OCI-LY1 (cell line): ENCODE results near the gene SLC27A2.

Source experiments
- H2AFZ ChIP-seq: fragments of 200-600 bp; sonication (generic), shearing (Covaris generic); 2 replicates; pipeline ENCODE4 v1.6.0; 2014; ENCODE audit warnings: antibody characterized with exemption, mild to moderate bottlenecking, low read length
- H3F3A ChIP-seq: fragments of 200-600 bp; sonication (generic), shearing (Covaris generic); 2 replicates; pipeline ENCODE4 v1.6.0; 2014; ENCODE audit warnings: mild to moderate bottlenecking, antibody characterized with exemption, low read length, moderate library complexity; ENCODE audit not compliant: insufficient read depth
- H3K27ac ChIP-seq: fragments of 200-600 bp; sonication (generic); 2 replicates; pipeline ENCODE4 v1.5.1; 2014; ENCODE audit warnings: low read length, mixed run types, mild to moderate bottlenecking, low read depth; ENCODE audit not compliant: poor library complexity, severe bottlenecking
- H3K27me3 ChIP-seq: fragments of 200-600 bp; sonication (generic); 2 replicates; pipeline ENCODE4 v1.6.0; 2014; ENCODE audit warnings: antibody characterized with exemption, mild to moderate bottlenecking, low read length, moderate library complexity; ENCODE audit not compliant: insufficient read depth
- H3K36me3 ChIP-seq: fragments of 200-600 bp; sonication (generic); 2 replicates; pipeline ENCODE4 v1.6.1; 2014; ENCODE audit warnings: mild to moderate bottlenecking, antibody characterized with exemption, low read length, moderate library complexity, mixed read lengths; ENCODE audit not compliant: insufficient read depth
- H3K4me1 ChIP-seq: fragments of 200-600 bp; sonication (generic); 2 replicates; pipeline ENCODE4 v1.5.1; 2014; ENCODE audit warnings: mild to moderate bottlenecking, low read length, moderate library complexity; ENCODE audit not compliant: insufficient read depth, severe bottlenecking
- H3K4me2 ChIP-seq: fragments of 200-600 bp; sonication (generic), shearing (Covaris generic); 2 replicates; pipeline ENCODE4 v1.6.1; 2014; ENCODE audit warnings: low read length
- H3K4me3 ChIP-seq: fragments of 200-600 bp; sonication (generic); 2 replicates; pipeline ENCODE4 v1.5.1; 2014; ENCODE audit warnings: low read length, low read depth, mild to moderate bottlenecking, mixed read lengths; ENCODE audit not compliant: poor library complexity, severe bottlenecking
- H3K79me2 ChIP-seq: fragments of 200-600 bp; shearing (Covaris generic); 2 replicates; pipeline ENCODE4 v1.6.1; 2016; ENCODE audit warnings: mixed run types, low read length, mixed read lengths; ENCODE audit not compliant: insufficient read depth
- H3K9ac ChIP-seq: fragments of 200-600 bp; sonication (generic), shearing (Covaris generic); 2 replicates; pipeline ENCODE4 v1.6.1; 2014; ENCODE audit warnings: mild to moderate bottlenecking, low read length, mixed read lengths
- H3K9me2 ChIP-seq: fragments of 200-600 bp; sonication (generic), shearing (Covaris generic); 2 replicates; pipeline ENCODE4 v1.6.1; 2014; ENCODE audit warnings: low read depth, mild to moderate bottlenecking, low read length, mixed read lengths
- H3K9me3 ChIP-seq: fragments of 200-600 bp; shearing (Covaris generic); 2 replicates; pipeline ENCODE4 v1.6.1; 2014; ENCODE audit warnings: low read length, mixed read lengths
- H4K20me1 ChIP-seq: fragments of 200-600 bp; sonication (generic), shearing (Covaris generic); 2 replicates; pipeline ENCODE4 v1.6.0; 2016; ENCODE audit warnings: mild to moderate bottlenecking, low read length; ENCODE audit not compliant: insufficient read depth
- EZH2 ChIP-seq: fragments of 200-600 bp; sonication (generic), shearing (Covaris generic); IDR thresholded peaks from 2 replicates; pipeline ENCODE4 v1.8.0; 2017; ENCODE audit warnings: borderline replicate concordance, mixed run types, mild to moderate bottlenecking, antibody characterized with exemption, low read length, moderate library complexity, mixed read lengths
- TF ChIP-seq, protein P1 (sequence below): fragments of 200-600 bp; sonication (generic), shearing (Covaris generic); IDR thresholded peaks from 2 replicates; pipeline ENCODE4 v1.5.1; 2017; ENCODE audit warnings: mild to moderate bottlenecking, antibody characterized with exemption, low read length, moderate library complexity, mixed read lengths

Gene SLC27A2

DNA sequence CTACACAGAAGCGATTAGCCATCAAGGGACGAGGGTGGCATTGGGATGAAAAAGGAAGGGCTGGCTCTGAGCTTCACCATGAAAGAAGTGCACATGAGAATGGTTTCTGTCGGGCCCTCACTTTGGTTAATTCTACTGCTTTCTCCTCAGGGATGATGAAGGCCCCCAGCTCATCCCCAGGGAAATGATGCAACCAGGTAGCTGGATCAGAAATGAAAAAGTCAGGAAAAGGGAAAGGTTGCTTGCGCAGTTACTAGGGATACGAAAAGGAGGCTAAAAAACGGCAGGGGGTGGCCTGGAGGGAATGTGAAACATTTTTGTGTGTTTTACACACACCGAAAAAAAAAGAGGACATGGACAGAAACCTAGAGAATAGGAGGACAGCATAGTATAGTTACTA, 1.4 kb upstream of the SLC27A2 start:
- no peaks in the 10 kb centered on the region for H3K9me3 ChIP-seq
- no peak overlapping the region for H3K4me3 ChIP-seq
- H3K27ac ChIP-seq, result no peak overlapping the region
- H3K4me2 ChIP-seq, result no peak overlapping the region
- TF ChIP-seq, protein P1, sequence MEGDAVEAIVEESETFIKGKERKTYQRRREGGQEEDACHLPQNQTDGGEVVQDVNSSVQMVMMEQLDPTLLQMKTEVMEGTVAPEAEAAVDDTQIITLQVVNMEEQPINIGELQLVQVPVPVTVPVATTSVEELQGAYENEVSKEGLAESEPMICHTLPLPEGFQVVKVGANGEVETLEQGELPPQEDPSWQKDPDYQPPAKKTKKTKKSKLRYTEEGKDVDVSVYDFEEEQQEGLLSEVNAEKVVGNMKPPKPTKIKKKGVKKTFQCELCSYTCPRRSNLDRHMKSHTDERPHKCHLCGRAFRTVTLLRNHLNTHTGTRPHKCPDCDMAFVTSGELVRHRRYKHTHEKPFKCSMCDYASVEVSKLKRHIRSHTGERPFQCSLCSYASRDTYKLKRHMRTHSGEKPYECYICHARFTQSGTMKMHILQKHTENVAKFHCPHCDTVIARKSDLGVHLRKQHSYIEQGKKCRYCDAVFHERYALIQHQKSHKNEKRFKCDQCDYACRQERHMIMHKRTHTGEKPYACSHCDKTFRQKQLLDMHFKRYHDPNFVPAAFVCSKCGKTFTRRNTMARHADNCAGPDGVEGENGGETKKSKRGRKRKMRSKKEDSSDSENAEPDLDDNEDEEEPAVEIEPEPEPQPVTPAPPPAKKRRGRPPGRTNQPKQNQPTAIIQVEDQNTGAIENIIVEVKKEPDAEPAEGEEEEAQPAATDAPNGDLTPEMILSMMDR, result no peak
- no peak for TF ChIP-seq EZH2
- no peaks in the 10 kb centered on the region for H3K9me2 ChIP-seq
- H3K9ac ChIP-seq, result no peak overlapping the region
- H3K27me3 ChIP-seq, result no peaks in the 10 kb centered on the region
- H3K4me1 ChIP-seq, result no peaks in the 10 kb centered on the region
- no peaks in the 10 kb centered on the region for H3K36me3 ChIP-seq
- no peaks in the 10 kb centered on the region for H3F3A ChIP-seq
- no peaks in the 10 kb centered on the region for H3K79me2 ChIP-seq
- no peak overlapping the region for H2AFZ ChIP-seq
- no peaks in the 10 kb centered on the region for H4K20me1 ChIP-seq

DNA sequence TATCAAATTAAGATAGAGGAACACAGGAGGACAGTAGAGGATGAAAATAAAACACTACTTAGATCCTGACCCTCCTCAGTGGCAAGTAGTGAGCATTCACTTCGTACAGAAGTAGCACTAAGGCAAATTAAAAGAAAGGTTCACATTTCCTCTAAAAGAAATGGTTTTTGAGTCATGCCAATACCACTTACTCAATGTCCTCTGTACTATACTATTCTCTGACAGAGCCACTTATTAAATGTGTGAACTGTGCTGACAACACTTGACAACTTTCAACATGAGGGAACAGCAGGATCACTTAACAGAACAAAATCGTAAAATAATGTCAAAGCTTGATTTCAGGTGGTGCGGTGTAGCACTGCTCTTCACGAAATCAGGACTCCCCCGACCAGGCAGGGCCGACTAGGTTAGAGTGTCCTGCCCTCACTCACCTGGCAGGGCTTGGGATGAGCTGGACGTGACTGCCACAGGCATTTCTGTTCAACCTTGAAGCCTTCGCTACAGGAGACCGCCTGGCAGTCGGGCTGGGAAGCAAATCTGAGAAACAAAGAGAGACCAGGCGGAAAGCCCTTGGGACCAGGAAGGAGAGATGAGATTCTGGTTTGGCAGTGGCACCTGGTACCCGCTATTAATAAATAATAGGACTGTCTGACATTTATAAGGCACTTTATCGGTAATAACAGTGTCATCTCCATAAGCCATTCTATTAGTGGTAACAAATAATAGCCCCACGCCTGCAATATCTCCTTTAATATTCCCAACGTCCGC, 611 bp upstream of the SLC27A2 start:
- H3K4me2 ChIP-seq, result peak overlapping the region; percentile 69

DNA sequence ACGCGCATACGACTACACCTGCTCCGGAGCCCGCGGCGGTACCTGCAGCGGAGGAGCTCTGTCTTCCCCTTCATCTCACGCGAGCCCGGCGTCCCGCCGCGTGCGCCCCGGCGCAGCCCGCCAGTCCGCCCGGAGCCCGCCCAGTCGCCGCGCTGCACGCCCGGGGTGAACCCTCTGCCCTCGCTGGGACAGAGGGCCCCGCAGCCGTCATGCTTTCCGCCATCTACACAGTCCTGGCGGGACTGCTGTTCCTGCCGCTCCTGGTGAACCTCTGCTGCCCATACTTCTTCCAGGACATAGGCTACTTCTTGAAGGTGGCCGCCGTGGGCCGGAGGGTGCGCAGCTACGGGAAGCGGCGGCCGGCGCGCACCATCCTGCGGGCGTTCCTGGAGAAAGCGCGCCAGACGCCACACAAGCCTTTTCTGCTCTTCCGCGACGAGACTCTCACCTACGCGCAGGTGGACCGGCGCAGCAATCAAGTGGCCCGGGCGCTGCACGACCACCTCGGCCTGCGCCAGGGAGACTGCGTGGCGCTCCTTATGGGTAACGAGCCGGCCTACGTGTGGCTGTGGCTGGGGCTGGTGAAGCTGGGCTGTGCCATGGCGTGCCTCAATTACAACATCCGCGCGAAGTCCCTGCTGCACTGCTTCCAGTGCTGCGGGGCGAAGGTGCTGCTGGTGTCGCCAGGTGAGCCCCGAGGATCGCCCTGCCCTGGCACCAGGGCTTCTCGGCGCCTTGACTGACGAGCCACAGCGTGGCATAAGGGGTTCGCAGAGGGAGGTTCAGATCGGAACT, 420 bp downstream of the SLC27A2 start:
- H2AFZ ChIP-seq, result no peak overlapping the region
- H3K27me3 ChIP-seq, result no peaks in the 10 kb centered on the region
- H3K4me1 ChIP-seq, result no peaks in the 10 kb centered on the region
- no peak for TF ChIP-seq EZH2
- TF ChIP-seq, protein P1, result no peak
- H3F3A ChIP-seq, result no peaks in the 10 kb centered on the region
- no peaks in the 10 kb centered on the region for H3K79me2 ChIP-seq
- H3K4me3 ChIP-seq, result peak overlapping the region; percentile 59
- H3K9me3 ChIP-seq, result no peaks in the 10 kb centered on the region
- H3K36me3 ChIP-seq, result no peaks in the 10 kb centered on the region
- no peaks in the 10 kb centered on the region for H3K9me2 ChIP-seq
- H3K4me2 ChIP-seq, result peak overlapping the region; percentile 69
- H3K9ac ChIP-seq, result peak overlapping the region; percentile 23; the same call in 1 of the 2 replicates
- H3K27ac ChIP-seq, result no peak overlapping the region
- H4K20me1 ChIP-seq, result no peaks in the 10 kb centered on the region

More for the DNA sequence above, 611 bp upstream of the SLC27A2 start:
- Histone ChIP-seq H3K9me2 (no peaks in the 10 kb centered on the region), H3K4me3 (peak overlapping the region; percentile 59), H3K9ac (no peak overlapping the region), H2AFZ (no peak overlapping the region), H3K9me3 (no peaks in the 10 kb centered on the region), H3K4me1 (no peaks in the 10 kb centered on the region), H3K27me3 (no peaks in the 10 kb centered on the region), H3F3A (no peaks in the 10 kb centered on the region), H3K79me2 (no peaks in the 10 kb centered on the region), H3K36me3 (no peaks in the 10 kb centered on the region), H3K27ac (no peak overlapping the region), H4K20me1 (no peaks in the 10 kb centered on the region)
- no peak for TF ChIP-seq EZH2
- TF ChIP-seq, protein P1, result no peak
